Endothelial cell (in vitro differentiated cells): ENCODE measurements around the gene RAPGEF4. TPM values are rescaled to one million over a fixed set of nuclear protein-coding genes. Genes with fewer than 3 reads are reported as not detected.

Source experiments
- DNase-seq: peaks from one replicate; pipeline ENCODE4 v3.0.0; 2021; ENCODE audit warnings: low spot score
- H3K27ac Mint-ChIP-seq: one replicate; pipeline ENCODE4 v1.8.0; 2021; ENCODE audit warnings: mixed read lengths, inconsistent platforms; ENCODE audit not compliant: unreplicated experiment
- H3K27me3 Mint-ChIP-seq: one replicate; pipeline ENCODE4 v1.8.0; 2021; ENCODE audit warnings: mild to moderate bottlenecking, moderate library complexity, mixed read lengths, inconsistent platforms; ENCODE audit not compliant: unreplicated experiment
- H3K36me3 Mint-ChIP-seq: one replicate; pipeline ENCODE4 v1.8.0; 2021; ENCODE audit warnings: mild to moderate bottlenecking, low read depth, mixed read lengths, inconsistent platforms; ENCODE audit not compliant: unreplicated experiment
- H3K4me1 Mint-ChIP-seq: one replicate; pipeline ENCODE4 v1.8.0; 2021; ENCODE audit warnings: mild to moderate bottlenecking, mixed read lengths, inconsistent platforms; ENCODE audit not compliant: unreplicated experiment
- H3K4me3 Mint-ChIP-seq: one replicate; pipeline ENCODE4 v1.8.0; 2021; ENCODE audit warnings: mild to moderate bottlenecking, mixed read lengths, inconsistent platforms; ENCODE audit not compliant: unreplicated experiment
- H3K9me3 Mint-ChIP-seq: one replicate; pipeline ENCODE4 v1.8.0; 2021; ENCODE audit warnings: mixed read lengths, inconsistent platforms; ENCODE audit not compliant: unreplicated experiment
- CTCF ChIP-seq: fragments of 200-600 bp; sonication (generic); IDR thresholded peaks from one replicate; pipeline ENCODE4 v1.5.0; 2021; ENCODE audit warnings: antibody characterized with exemption; ENCODE audit not compliant: unreplicated experiment
- total RNA-seq: library from RNA; stranded (reverse); fragmentation: NEBNext Ultra II Directional; extraction: Animal tissue kit (Norgen Biotek cat#: 25700); gene quantifications from one replicate; pipeline ENCODE4 v1.2.1, GENCODE V29; 2021; ENCODE audit not compliant: unreplicated experiment

Gene RAPGEF4
- total RNA-seq, 1 donor from 2014 or later, result 7.5 TPM

GRCh38 chr2:172869861-172870260 lies 134.2 kb downstream of the RAPGEF4 start:
- no peak overlapping the region for H3K27ac Mint-ChIP-seq
- no peaks in the 10 kb centered on the region for H3K36me3 Mint-ChIP-seq
- peaks cover 2% of the 10 kb centered on the region for H3K27me3 Mint-ChIP-seq
- DNase-seq, result no peak
- no peaks in the 10 kb centered on the region for H3K9me3 Mint-ChIP-seq
- no peak for TF ChIP-seq CTCF
- no peak overlapping the region for H3K4me3 Mint-ChIP-seq
- peaks cover 5% of the 10 kb centered on the region for H3K4me1 Mint-ChIP-seq

GRCh38 chr2:172870396-172870795 lies 134.8 kb downstream of the RAPGEF4 start:
- no peaks in the 10 kb centered on the region for H3K36me3 Mint-ChIP-seq
- no peaks in the 10 kb centered on the region for H3K9me3 Mint-ChIP-seq
- no peak for TF ChIP-seq CTCF
- H3K27me3 Mint-ChIP-seq, result peaks cover 2% of the 10 kb centered on the region
- no peak overlapping the region for H3K4me3 Mint-ChIP-seq
- H3K27ac Mint-ChIP-seq, result no peak overlapping the region
- DNase-seq, result no peak
- peaks cover 5% of the 10 kb centered on the region for H3K4me1 Mint-ChIP-seq

- H3K9me3 Mint-ChIP-seq, result no peaks in the 10 kb centered on the region
- H3K27ac Mint-ChIP-seq, result no peak overlapping the region
- H3K4me3 Mint-ChIP-seq, result no peak overlapping the region
- no peaks in the 10 kb centered on the region for H3K4me1 Mint-ChIP-seq
- H3K36me3 Mint-ChIP-seq, result peaks cover 2% of the 10 kb centered on the region
- H3K27me3 Mint-ChIP-seq, result no peaks in the 10 kb centered on the region
- TF ChIP-seq CTCF, result no peak
- DNase-seq, result no peak
Observed at GRCh38 chr2:172877826-172878225, 142.2 kb downstream of the RAPGEF4 start.

DNA sequence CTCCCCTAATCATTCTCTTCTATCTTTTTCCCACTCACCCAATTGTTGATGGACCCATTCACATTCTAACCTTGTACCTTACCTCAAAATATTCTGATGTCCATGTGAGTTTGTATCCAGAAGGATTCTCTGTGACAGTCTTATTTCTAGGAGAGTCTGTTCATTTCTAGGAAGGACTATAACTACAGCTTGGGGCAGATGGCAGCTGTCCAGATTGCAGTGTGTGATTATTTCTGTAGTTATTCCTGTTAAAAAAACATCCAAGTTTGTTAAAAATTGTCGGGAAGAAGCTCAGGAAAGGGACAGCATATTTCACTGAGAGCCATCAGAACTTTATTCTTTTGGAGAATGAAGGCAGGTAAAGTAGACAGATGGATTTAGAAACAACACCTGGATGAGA lies 142.6 kb downstream of the RAPGEF4 start:
- H3K4me3 Mint-ChIP-seq, result no peak overlapping the region
- peaks cover 4% of the 10 kb centered on the region for H3K36me3 Mint-ChIP-seq
- no peaks in the 10 kb centered on the region for H3K4me1 Mint-ChIP-seq
- no peak for DNase-seq
- H3K27ac Mint-ChIP-seq, result no peak overlapping the region
- H3K27me3 Mint-ChIP-seq, result no peaks in the 10 kb centered on the region
- TF ChIP-seq CTCF, result no peak
- H3K9me3 Mint-ChIP-seq, result no peaks in the 10 kb centered on the region

- TF ChIP-seq CTCF, result no peak
- no peaks in the 10 kb centered on the region for H3K27me3 Mint-ChIP-seq
- DNase-seq, result no peak
- H3K27ac Mint-ChIP-seq, result no peak overlapping the region
- no peaks in the 10 kb centered on the region for H3K9me3 Mint-ChIP-seq
- no peaks in the 10 kb centered on the region for H3K4me1 Mint-ChIP-seq
- no peak overlapping the region for H3K4me3 Mint-ChIP-seq
- peaks cover 4% of the 10 kb centered on the region for H3K36me3 Mint-ChIP-seq
Observed at GRCh38 chr2:172884336-172884735, 148.7 kb downstream of the RAPGEF4 start.
